ENCODE data around the gene MAD1L1. TPM values are rescaled to one million over a fixed set of nuclear protein-coding genes. Genes with fewer than 3 reads are reported as not detected.
A peak's percentile ranks its signal among the peaks of the same experiment; 100 is the strongest.

Gene MAD1L1
- total and polyA plus RNA-seq, 8 donors: 21.4 to 58.8 (median 22.5) TPM

- H3K4me3 ChIP-seq: peak overlapping the region in 1 of 2 donors; percentile 18
- H3K36me3 ChIP-seq: peaks cover 0 to 6% of the 10 kb centered on the region in 2 donors
- H3K27ac ChIP-seq: peak overlapping the region; percentile 81 to 86
- DNase-seq: peak in 2 of 4 donors; percentile 76 to 84
- TF ChIP-seq, protein P1, sequence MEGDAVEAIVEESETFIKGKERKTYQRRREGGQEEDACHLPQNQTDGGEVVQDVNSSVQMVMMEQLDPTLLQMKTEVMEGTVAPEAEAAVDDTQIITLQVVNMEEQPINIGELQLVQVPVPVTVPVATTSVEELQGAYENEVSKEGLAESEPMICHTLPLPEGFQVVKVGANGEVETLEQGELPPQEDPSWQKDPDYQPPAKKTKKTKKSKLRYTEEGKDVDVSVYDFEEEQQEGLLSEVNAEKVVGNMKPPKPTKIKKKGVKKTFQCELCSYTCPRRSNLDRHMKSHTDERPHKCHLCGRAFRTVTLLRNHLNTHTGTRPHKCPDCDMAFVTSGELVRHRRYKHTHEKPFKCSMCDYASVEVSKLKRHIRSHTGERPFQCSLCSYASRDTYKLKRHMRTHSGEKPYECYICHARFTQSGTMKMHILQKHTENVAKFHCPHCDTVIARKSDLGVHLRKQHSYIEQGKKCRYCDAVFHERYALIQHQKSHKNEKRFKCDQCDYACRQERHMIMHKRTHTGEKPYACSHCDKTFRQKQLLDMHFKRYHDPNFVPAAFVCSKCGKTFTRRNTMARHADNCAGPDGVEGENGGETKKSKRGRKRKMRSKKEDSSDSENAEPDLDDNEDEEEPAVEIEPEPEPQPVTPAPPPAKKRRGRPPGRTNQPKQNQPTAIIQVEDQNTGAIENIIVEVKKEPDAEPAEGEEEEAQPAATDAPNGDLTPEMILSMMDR (IDR thresholded peaks at IDR 0.05): no peak
- H3K27me3 ChIP-seq: no peaks in the 10 kb centered on the region
- intact Hi-C loops (cut with DNase I): no loop called here
- ATAC-seq: peak; percentile 69
- no peaks in the 10 kb centered on the region for H3K9me3 ChIP-seq
- H3K4me1 ChIP-seq: peaks cover 4 to 32% of the 10 kb centered on the region in 2 donors
These were observed 213.9 kb downstream of the MAD1L1 start for GRCh38 chr7:2018569-2019460.

GRCh38 chr7:2017914-2018568 lies 214.7 kb downstream of the MAD1L1 start:
- intact Hi-C loops (cut with DNase I): no loop called here
- TF ChIP-seq, protein P1 (IDR thresholded peaks at IDR 0.05): no peak
- H3K27ac ChIP-seq: peak overlapping the region in 1 of 2 donors; percentile 86
- ATAC-seq: no peak
- no peaks in the 10 kb centered on the region for H3K27me3 ChIP-seq
- peaks cover 0 to 14% of the 10 kb centered on the region in 2 donors for H3K36me3 ChIP-seq
- H3K9me3 ChIP-seq: no peaks in the 10 kb centered on the region
- peak in 2 of 4 donors; percentile 26 to 80 for DNase-seq
- no peak overlapping the region for H3K4me3 ChIP-seq
- H3K4me1 ChIP-seq: peaks cover 4 to 32% of the 10 kb centered on the region in 2 donors

DNA sequence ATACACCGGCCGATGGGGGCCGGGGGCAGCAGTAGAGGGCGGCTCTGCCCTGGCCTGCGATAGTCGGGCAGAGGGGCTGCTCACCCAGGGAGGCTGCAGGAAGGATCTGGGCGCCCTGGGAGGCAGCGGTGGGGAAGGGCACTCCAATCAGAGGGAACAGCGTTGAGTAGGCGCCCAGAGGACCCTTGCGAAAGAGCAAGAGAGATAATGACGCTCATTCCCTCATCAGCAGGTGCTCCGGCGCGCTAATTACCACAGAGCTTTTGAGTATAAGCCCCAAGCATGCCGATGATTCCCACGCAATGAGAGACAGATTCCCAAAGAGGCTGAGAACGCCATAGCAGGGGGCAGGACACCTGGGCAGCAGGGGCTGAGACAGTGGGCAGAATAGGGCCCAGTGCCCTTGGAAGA lies 215.3 kb downstream of the MAD1L1 start:
- no peak overlapping the region for H3K4me3 ChIP-seq
- H3K27ac ChIP-seq: no peak overlapping the region
- no peaks in the 10 kb centered on the region for H3K27me3 ChIP-seq
- no peaks in the 10 kb centered on the region for H3K9me3 ChIP-seq
- DNase-seq (peak in 2 of 4 donors; percentile 26 to 55), ATAC-seq (no peak)
- peaks cover 0 to 20% of the 10 kb centered on the region in 2 donors for H3K36me3 ChIP-seq
- peaks cover 4 to 32% of the 10 kb centered on the region in 2 donors for H3K4me1 ChIP-seq
- TF ChIP-seq, protein P1 (IDR thresholded peaks at IDR 0.05): no peak
- intact Hi-C loops (cut with DNase I): no loop called here

DNA sequence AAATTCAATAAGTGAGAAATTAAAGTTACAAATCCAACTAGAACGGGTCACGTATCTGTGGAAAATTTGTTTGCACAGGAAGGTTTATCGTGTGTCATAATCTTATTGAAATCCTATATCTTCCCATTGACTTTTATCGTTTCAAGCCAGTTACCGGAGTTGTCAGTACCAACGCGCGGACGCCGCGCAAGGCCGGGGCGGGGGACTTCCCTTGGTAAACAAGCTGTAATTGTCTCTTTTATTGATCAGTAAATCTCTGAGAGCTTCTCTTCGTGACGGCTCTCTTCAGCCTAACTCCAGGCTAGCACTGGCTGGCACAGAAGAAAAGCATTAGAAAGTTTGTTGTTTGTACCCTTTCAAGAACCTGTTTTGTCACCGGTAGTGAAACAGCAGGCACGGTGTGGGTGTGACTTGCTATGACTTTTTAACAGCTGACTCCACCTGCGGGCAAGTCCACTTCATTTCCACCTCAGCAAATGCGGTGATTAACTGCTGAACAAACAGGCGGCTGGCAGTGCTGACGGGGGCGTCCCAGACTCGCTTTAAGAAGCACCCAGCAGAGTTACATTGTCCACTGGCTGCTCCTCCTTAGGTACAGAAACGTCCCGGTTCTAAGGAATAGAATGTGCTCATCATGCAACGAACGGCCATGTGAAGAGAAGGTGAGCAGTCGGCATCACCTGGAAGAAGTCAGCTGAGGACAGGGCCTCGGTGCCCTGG lies 215.8 kb downstream of the MAD1L1 start:
- DNase-seq: peak in 2 of 4 donors; percentile 17 to 67
- Histone ChIP-seq H3K36me3 (peaks cover 0 to 20% of the 10 kb centered on the region in 2 donors), H3K4me1 (peaks cover 4 to 32% of the 10 kb centered on the region in 2 donors), H3K27ac (no peak overlapping the region), H3K9me3 (no peaks in the 10 kb centered on the region), H3K27me3 (no peaks in the 10 kb centered on the region), H3K4me3 (no peak overlapping the region)
- TF ChIP-seq, protein P1 (IDR thresholded peaks at IDR 0.05): no peak
- no peak for ATAC-seq
- intact Hi-C loops (cut with DNase I): no loop called here

All from left lung (tissue), 10 donors.